ENCODE results near the gene STK32B.
"Not testable (repeated sequence)": the region's sequence is repeated elsewhere in the genome, so short reads cannot be mapped to it uniquely, and the experiment has no call there.

The STK32B gene

DNA sequence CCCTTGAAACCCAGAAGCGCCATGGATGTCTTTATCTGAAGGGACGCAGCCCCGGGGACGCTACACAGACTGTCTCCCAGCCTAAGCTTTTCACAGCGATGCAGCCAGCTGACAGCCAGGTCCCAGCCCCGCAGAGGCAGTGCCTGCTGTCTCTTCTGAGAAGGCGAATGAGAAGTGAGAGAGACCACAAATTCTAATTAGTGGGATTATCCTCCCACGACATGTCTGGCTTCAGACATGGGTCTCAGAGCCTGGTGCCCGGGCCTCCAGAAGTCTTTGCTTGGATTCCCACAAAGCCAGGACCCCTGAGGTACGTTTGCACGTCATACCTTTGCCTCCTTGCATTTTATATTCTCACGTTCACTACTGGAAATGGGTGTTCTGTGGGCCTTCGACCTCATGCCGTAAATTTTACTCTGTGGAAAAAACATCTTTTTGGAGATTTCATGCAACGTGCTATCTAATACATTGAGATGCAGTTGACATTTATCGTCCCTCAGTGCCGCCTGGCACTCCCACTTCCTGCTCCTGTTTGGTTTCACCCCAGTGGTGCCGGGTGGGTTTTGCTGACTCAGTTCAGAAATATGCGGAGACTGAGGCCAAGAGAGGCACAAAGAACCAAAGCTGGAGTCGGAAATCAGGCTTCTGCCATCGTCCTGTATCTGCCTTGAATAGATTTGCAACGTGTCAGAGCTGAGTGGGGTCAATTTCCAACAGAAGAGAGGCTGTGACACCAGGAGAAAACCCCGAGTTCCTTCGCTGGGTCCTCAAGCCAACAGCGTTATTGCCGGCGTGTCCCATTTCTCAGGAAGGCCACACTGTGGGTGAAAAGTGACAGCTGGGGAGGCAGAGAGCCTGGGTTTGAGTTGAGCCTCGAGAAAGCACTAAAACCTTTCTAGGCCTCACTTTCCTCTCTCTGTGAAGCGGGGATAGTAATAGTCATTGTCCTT, 114.4 kb downstream of the STK32B start:
- no peak for DNase-seq

DNA sequence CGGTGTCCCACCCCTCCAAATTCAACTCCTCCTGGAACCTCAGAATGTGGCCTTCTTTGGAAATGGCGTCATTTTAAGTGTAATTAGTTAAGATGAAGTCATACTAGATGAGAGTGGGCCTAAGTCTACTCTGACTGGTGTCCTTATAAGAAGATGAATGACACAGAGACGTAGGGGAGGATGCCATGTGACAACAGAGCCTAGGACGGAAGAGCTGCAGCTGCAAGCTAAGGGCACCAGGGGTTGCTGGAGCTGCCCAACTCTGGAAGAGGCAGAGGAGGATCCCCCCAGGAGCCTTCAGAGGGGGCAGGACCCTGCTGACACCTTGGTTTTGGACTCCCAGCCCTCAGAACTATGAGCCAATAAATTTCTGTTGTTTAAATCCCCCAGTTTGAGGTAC, 115.1 kb downstream of the STK32B start:
- no peak for DNase-seq

DNA sequence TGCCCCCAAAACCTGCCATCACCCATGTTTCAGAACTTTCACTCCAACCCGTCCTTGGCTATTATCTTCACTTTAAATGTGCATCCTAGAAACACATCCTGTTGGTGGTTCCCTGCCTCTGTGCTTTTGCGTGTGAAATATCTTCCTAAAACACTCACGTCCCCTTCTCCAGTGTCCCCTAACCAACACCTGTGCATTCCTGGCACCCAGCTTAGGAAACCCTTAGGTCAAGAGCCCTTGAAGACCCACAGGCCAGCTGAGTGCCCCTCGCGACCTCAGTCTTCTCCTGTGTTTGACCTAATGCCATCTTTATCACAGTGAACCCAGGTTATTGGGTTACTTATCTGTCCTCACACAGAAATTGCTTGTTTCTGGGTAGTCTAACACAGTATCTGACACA, 117.6 kb downstream of the STK32B start:
- DNase-seq, result no peak

DNA sequence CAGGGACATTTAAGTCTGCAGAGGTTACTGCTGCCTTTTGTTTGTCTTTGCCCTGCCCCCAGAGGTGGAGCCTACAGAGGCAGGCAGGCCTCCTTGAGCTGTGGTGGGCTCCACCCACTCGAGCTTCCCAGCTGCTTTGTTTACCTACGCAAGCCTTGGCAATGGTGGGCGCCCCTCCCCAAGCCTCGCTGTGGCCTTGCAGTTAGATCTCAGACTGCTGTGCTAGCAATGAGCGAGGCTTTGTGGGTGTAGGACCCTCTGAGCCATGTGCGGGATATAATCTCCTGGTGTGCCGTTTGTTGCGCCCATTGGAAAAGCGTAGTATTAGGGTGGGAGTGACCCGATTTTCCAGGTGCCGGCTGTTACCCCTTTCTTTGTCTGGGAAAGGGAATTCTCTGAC, 124.6 kb downstream of the STK32B start:
- not testable (repeated sequence) for DNase-seq

DNA sequence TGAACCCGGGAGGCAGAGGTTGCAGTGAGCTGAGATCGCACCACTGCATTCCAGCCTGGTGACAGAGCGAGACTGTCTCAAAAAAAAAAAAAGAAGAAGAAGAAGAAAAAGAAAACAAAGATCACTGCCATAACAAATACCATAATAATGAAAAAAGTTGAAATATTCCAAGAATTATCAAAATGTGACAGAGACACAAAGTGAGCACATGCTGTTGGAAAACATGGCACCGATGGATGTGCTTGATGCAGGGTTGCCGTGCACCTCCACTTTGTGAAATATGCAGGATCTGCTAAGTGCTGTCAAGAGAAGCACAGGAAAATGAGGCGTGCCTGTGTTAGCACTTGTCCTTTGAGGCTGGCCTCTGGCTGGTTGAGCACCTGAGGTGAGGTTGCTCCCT, 133.3 kb downstream of the STK32B start:
- DNase-seq, result no peak

DNA sequence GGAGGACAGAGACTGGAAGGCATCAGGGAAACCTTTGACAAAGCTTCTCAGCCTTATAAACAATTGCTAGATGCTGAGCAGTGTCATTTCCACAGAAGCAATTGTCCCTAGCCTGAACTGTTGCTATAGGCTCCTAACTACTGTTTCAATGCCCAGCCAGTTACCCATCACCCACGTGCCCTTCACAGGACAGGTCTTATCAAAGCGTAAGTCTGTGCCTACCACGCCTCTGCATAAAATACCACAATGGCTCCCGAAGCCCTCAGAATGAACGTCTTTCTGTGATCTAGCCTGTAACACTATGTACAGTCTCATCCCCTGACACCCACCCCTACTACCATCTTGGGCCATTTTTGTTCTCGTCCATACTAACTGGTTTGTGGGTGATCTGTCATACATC, 134.3 kb downstream of the STK32B start:
- DNase-seq, result no peak

DNA sequence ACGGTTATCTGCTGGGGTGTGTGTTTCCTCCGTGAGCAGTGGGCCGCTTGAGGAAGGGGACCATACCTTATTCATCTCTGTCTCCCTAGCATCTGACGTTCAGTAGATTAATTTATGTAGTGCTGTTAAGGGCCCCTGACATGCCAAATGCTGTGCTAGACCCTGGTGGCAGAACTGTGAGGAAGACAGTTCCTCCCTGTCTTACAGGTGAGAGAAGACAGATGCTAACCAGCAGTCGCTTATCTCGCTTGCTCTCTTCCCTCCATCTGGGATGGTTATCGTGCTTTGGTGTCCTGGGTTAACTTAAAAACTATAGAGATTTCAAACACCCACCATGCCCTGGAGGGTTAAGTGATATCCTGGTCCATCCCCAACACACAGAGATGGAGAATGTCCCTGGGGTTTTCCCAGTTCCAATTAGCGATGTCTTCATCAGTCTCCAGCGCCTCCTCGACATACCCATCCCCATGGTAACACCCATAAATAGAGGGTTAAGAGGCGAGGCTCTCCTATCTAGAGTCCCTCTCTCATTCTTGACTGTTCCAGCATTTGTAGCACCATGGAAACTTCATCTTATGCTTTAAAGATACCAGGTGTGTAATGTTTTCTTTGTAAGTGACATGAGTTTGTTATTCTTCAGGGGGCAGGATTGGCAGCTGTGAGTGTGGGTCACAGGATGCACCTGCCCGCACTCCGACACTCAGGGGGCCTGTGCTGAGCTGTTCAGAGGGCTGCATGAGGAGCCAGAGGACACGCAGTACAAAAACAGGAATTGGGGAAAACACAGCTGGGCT, 135.2 kb downstream of the STK32B start:
- no peak for DNase-seq

DNA sequence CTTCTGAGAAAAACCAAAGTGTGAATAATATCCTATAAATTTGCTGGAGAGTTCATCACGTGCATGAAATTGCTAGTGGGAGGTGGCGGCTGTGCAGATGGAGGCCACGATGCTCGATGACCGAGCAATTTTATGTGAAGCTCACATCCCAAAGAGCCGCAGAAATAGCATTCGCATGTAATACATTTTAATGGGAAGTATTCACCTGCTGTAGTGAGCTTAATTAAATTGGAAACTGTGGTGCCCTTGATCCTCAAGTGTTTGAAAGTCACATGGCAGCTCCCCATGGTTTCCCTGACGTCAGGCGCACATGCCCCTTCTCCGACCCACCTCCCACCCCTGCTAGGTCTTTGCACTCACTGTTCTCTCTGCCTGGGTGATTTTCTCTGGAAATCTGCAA, 136.8 kb downstream of the STK32B start:
- no peak for DNase-seq

DNA sequence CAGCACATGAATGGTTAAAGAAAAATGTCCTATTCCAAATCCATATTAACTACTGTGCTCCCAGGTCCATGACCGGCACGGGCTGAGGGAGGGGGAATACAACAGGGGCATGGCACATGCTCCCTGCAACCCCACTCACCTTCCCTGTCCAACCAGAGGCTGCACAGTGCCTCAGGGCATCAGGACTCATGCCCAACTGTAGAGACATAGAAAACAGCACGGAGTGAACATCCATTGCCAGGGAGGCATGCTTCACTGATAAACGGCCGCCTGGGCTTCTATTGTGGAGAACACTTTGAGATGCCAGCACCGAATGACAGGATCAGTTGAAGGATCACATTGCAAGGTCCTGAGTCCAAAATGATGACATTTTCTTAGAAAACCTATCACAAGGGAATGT, 140.6 kb downstream of the STK32B start:
- DNase-seq, result no peak

DNA sequence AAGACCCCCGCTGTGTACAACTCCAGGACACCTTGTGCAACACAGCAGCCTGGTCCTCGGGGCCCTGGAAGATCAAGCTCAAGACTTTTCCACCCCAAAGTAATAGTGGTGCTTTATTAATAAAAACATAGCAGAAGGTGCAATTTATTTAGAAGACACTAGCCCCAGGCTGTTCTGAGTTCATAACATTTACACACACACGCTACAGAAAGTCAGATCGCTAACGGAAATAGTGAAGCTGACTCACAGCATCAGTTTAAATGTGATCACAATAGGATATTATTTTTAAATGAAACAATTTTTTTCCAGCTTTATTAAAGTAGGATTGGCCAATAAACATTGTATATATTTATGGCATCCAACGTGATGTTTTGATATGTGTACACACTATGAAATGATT, 141.0 kb downstream of the STK32B start:
- no peak for DNase-seq

DNA sequence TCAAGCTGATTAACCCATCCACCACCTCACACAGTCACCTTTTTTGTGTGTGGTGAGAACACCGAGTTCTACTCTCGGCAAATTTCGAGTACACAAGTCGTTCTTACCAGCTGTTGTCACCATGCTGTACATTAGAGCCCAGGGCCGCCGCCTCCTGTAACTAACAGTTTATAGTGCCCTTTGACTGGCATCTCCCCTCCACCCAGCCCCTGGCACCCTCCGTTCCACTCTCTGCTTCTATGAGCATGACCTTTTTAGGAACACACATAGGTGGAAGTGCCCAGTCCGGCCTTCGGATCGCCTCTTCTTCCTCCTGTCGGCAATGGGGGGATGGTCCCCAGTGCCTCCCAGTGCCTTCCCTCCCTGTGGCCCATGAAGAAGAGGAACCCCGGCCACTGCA, 141.4 kb downstream of the STK32B start:
- DNase-seq, result no peak

DNA sequence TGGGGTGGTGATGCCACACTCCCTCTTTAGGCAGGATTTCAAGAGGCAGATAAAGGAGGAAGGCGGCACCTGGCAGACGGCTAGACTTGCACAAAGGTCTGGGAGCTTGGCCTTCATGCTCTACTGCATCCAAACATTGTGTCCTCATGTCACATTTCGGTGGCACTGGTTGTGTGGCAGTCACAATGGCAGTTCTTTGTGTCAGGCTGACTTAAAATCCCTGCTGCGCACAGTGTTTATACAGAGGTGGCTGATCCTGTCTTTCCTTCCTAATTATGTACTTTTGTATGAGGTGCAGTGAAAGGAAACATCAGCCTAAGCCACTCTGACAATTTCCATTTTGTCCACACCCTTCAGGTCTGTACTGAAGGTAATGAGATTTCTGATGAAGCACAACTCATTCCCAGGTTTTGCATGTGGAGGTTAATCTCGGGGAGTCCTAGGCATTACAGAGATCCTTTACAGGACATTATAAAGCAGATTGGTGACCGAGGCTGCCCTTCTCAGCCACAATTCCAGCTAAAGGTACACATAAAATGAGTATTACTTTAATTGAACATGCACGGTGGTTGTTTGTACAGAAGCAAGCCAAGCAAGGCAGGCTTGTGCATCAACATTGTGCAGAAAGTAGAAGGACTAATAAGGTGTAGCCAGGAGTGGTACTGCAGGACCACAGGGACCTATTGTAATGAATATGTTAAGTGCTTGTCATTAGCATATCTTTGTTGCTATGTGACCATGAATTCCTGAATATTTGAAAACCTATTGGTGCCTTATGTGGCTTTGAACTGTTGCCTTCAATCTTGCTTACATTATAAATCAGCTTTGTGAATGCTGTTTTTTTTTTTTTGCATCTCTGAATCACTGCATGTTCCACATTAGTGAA, 147.6 kb downstream of the STK32B start:
- DNase-seq, result no peak

DNA sequence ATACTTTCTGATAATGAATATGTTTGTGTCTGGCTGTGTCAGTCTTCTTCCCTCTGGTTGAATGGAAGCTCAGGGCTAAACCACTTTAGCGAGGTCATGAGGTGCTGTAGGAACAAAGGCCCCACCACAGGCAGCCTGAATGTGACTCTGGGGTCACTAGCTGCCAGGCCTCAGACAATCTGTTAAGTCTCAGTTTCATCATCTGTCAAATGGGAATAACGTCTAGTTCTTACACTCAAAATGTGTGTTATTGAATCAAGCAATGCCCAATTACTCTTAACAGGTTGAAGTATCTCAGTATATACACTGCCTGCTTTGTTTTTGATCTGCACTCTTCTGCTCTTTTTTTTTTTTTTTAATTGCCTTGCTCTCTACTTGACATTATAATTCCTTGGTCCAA, 148.6 kb downstream of the STK32B start:
- DNase-seq, result no peak

DNA sequence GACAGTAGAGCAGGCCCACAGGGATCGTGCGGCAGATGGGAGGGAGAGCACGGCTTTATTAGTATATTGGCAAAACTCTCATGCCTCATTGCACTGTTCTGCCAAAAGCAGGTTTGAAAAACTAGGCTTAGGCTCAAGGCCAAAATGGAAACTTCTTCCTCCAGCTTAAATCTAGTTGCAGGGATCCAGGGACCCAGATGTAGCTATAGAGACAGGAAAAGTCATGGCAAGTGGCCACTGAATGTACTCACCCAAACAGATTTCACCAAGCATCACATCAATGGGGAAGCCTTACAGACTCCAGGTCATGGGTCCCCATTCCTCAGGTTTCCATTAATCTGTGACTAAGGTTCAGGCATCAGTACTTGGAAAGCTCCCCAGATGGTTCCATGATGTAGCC, 149.2 kb downstream of the STK32B start:
- DNase-seq, result no peak

DNA sequence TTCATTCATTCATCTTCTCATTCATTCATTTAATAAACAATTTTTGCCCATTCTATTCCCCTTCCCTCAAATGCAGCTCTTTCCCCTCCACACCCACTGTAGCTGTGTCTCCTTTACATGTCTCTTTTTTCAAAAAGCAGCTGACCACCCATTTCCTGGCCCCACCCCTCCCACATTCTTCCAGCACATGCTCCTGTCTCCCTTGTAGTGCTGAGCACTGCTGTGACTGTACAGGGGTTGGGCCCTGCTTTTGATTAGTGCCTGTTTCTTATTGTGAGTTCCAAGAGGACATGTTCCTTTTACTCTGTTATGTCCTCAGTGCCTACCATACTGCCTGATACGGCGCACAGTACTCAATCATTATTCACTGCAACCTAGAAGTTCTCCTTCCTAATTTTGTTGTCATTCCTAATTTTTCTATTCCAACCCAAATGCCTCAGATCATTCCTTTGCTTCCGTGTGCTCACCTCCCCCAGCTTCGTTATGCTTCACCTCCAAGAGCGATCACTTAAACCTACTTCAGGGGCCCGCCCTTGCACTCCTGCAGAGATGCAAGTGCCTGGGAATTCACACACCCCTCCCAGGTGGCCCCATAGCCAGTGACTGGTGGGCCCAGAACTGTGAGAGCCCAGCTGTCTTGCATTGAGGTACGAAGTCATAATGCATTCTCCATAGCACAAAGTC, 152.2 kb downstream of the STK32B start:
- no peak for DNase-seq

DNA sequence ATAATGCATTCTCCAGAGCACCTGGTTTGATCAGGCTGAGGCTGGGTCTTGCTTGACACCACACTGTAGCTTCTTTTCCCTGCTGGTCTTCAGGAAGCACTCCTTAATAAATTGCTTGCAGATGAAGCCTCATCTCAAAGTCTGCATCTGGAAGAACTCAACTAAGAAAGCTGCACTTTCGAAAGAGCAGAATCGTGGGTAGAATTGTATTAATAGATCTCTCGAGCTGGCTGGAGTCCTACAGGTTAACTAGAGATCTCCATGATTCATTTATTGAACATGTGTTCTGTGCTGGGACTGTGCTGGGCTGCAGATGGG, 152.7 kb downstream of the STK32B start:
- no peak for DNase-seq

DNA sequence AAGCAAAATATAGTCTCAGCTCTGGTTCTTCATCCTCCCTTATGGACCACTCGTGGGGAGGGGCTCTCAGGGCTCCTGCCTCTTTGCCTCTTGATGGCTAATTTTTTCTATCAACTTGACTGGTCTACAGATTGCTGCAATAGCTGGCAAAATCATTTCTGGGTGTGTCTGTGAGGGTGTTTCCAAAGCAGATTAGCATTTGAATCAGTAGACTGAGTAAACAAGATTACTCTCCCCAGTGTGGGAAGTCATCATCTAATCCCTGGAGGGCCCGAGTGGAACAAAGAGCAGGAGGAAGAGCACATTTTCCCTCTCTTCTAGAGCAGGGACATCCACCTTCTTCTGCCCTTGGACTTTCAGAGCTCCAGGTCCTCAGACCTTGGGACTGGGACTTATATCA, 153.5 kb downstream of the STK32B start:
- no peak for DNase-seq

DNA sequence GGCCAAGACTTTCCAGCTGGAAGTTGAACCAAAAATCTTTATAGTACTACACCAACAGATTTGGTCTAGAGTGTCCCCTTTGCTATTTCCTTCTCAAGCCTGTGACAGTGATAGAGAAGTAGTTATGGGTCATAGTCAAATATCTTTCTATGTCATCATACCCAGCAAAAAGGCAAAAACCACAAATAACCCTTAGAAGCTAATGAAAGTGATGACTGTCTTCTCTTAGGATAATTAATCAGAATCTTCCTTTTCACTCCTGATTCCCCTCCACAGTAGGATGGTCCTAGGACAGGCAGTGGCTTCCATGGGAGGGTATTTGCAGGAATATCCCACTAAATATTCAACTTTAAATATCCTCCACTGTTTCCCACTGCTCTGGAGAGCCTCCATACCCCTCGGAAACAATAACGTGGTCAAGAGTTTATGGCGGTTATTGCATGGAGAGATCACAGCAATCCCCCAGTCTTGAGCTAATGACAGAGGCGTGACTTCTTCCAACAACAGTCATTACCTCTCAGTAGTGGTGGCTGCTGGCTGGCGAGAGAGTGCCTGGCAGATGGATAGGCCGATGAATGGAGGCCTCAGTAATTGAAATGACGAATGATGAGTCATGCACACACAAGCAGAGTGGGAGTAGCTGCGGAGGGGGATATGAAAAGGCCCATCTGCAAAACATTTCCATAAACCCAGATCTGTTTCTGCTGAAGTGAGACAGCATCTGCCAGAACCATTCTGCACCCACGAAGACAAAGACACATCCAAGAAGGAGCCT, 154.9 kb downstream of the STK32B start:
- DNase-seq, result no peak

DNA sequence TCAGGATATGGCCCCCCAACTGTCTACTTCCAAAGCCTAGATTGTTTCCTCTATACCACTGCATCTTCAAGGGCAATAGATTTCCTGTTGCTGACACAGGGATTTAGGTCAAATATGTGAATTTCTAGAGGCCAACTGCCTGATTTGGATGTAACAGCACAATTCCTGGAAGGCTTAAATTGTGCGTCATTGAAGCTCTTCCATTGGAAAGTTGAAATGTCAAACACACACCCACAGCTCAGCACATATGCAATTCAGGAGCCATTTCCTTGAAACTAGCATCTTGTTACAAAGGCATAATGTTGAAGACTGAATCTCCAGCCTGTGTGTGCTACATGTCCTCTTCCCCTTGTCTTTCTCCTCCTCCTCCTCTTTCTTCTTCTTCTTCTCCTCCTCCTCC, 158.6 kb downstream of the STK32B start:
- DNase-seq, result no peak

DNA sequence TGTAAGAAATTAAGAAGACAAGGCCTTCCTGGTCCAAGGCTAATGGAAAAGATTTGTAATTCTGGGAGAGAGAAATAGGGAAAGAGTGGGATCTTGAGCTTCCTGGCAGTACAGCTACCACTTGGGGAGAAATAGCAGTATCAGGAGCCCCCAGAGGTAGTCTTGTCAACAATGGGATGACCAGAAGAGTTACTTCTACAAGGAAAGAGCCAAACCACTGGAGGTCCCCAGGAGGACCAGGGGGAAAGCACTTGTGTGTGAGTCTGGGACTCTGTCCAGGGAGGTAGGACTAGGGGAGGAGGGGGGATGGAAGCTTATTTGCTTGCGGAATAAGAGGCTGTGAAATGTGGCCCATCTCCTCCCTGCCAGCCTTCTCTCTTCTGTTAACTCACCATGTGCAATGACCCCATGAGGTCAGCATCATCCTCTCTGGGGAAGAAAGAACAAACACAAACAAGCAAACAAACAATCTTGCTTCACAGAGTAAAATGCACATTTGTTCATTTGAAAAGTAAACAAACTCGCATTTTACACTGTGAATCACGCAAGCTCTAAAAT, 160.1 kb downstream of the STK32B start:
- no peak for DNase-seq

DNA sequence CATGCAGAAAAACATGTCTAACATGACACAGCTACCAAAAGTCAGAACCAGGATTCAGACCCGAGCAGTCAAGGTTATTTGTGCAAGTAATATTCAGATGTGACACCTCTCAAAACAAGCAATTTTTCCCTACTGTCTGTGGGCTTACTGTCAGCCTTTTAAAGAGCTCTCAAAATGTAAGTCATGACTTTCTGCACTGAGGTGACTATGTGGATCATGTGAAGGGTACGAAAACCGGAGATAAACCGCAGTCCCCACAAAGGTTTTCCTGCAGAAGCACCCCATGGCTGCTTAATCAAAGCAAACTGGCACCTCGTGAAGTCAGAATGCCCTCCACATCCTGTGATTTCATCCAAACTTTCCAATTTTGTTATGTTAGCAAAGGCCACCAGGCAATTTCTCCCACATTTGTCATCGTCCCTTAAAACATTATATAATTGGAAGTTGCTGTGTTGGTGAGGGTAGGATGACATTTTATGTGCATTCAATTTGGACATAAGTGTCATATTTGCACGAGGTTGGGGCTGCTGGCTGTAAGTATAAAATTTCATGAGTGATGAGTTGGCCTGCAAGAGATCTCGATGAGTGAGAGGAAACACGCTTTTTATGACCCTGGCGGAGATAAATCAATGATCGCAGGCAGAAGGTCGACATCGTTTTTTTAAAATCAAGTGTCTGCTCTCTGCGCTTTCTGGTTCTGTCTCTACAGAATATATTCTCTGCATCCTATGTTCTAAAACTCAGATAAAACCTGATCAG, 161.2 kb downstream of the STK32B start:
- no peak for DNase-seq
